ENCODE data around the gene ONECUT1.

The ONECUT1 gene

DNA sequence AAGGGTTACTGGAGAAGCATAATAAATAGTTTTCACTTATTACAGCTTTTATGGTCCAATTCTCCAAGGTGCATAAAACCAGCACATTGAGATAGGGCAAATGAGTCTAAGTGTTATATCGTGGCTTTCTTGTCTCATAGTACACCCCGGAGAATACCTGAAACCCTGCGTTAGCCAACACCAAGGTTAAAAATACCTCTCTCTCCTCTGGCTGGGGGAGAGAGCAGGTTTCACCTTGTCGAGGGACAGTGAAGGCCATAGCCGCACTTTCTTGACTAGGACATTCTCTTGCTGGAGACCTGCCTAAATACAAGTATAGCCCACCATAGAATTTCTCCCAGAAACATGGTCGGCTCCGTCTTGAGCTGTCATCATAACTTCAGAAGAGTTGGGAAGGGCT lies 59.5 kb downstream of the ONECUT1 start:
- no peak for DNase-seq

- peak in 3 of 5 experiments; percentile 6 to 88 (median 11) for DNase-seq
These were observed 60.0 kb downstream of the ONECUT1 start for GRCh38 chr15:52730173-52730572.

GRCh38 chr15:52728899-52729298 lies 61.2 kb downstream of the ONECUT1 start:
- DNase-seq: no peak

GRCh38 chr15:52727815-52728214 lies 62.3 kb downstream of the ONECUT1 start:
- no peak for DNase-seq

DNA sequence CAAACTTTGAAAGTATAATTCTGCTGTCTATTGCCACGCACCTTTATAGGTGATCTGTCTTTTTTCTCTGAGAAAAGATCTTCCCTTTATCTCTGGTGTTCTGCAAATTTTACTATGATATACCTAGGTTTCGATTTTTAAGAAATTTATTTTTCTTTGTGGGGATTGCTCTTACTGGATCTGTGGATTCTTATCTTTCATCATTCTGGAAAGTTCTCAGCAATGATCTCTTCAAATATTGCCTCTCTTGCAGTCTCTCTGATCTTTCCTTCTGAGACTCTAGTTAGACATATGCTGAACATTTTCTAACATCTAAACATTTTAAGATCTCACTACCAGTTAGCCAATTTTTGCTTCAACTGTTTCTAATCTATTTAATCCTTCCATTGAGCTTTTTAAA lies 63.9 kb downstream of the ONECUT1 start:
- DNase-seq: no peak

GRCh38 chr15:52718551-52718950 lies 71.6 kb downstream of the ONECUT1 start:
- no peak for DNase-seq

DNA sequence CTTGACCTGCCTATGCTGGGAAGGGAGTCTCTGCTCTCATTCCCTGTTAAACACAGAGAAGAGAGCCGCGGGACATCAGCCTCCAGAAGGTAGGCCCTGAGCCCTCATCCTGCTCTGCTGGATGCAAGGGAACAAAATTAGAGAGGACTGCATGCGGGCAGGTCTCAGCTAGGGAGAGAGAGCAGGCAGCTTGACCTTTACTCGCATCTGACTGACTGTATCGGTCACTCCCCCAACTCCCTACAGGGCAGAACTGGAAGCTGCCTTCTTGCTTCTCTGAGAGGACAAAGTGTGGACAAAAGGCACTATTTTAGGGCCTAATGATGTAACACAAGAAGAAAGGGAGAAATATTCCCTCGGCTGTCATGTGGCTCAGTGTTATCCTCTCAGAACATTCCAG lies 72.2 kb downstream of the ONECUT1 start:
- DNase-seq: no peak

DNA sequence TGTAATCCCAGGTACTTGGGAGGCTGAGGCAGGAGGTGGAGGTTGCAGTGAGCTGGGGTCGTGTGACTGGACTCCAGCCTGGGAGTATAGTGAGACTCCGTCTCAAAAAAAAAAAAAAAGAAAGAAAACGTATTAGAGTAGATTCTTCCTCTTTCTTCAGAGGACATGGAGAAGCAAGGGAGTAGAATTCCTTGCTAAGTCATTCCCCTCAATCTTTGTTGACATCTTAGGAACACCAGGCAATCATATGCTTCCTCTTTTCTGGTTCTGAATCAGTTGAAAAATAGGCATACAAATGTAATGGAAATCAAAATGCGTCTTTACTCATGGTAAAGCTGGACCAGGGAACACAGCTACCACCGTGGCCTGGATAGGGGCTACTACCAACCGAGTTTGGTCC lies 72.7 kb downstream of the ONECUT1 start:
- no peak for DNase-seq

- no peak for DNase-seq
These were observed 73.6 kb downstream of the ONECUT1 start for GRCh38 chr15:52716536-52716935.

DNA sequence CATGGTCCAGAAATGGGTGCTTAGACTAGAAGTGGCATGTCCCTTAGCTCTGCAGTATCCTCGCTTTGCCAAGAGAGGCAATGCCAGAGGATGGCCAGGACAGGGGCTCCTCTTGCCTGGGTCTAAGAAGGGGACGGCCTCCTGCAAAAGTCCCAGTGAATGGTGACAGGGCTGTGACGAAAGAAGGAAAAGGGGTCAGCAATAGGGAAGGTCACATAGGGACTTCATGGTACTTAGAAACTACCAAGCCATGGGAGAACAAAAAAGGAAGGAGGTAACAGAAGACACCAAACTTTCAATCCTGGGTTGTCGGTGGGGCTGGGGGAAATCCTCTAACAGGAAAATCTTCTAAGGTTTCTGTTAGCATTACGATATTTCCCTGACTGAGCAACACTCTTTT lies 74.7 kb downstream of the ONECUT1 start:
- no peak for DNase-seq

DNA sequence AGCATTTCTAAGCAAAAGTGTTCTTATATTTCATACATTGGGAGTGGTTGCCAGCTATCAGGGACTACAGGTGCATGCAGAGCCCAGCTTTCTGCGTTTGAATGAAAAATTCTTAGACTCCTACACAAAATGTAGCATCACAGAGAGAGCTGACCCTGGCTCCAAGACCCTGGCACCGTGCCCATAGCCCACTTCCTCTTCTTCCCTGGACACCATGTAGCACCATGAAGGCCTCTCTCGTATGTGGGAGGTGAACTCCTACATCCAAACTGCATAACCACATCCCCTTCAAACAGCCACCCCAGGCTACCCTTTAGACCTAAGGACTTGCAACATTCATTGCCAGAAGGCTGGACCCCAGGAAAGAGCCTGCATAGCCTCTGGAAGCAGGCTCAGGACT lies 75.2 kb downstream of the ONECUT1 start:
- no peak for DNase-seq

- no peak for DNase-seq
These were observed 79.3 kb downstream of the ONECUT1 start for GRCh38 chr15:52710708-52711389.

- DNase-seq: no peak
These were observed 80.0 kb downstream of the ONECUT1 start for GRCh38 chr15:52710050-52710707.

- no peak for DNase-seq
These were observed 80.8 kb downstream of the ONECUT1 start for GRCh38 chr15:52709187-52709981.

All from T-helper 2 cell (primary cell).